Suprapubic skin (tissue), 3 donors: Measurements from ENCODE around the gene TLE4.

Source experiments
- CTCF ChIP-seq, 2 donors: fragments of 200-600 bp in 1 of 2; fragments of 450-650 bp in 1 of 2; sonication (generic) in 1 of 2; IDR thresholded peaks; one replicate each; pipeline ENCODE4 v1.5.1; 2016 to 2019; ENCODE audit warnings: antibody characterized with exemption in 2 of 2, mild to moderate bottlenecking in 1 of 2, moderate library complexity in 1 of 2
- EP300 ChIP-seq: sonication (generic); formaldehyde crosslinking; IDR thresholded peaks from one replicate; pipeline ENCODE4 v1.6.1; 2017; ENCODE audit warnings: antibody characterized with exemption
- POLR2A ChIP-seq, 2 donors: fragments of 450-650 bp; IDR thresholded peaks; one replicate each; pipeline ENCODE4 v1.6.1; 2017; ENCODE audit warnings: antibody characterized with exemption in 2 of 2, mild to moderate bottlenecking in 2 of 2, moderate library complexity in 2 of 2

- no peak for TF ChIP-seq POLR2A (IDR thresholded peaks at IDR 0.05)
- TF ChIP-seq CTCF (IDR thresholded peaks at IDR 0.05) = no peak
- no peak for TF ChIP-seq EP300
These were observed 70.9 kb downstream of the TLE4 start for GRCh38 chr9:79642671-79643070.
